ENCODE measurements around the gene PRSS3.
"Not testable (repeated sequence)": the region's sequence is repeated elsewhere in the genome, so short reads cannot be mapped to it uniquely, and the experiment has no call there.

Gene PRSS3

GRCh38 chr9:33843312-33843961 lies 48.1 kb downstream of the PRSS3 start:
- TF ChIP-seq CTCF (IDR thresholded peaks at IDR 0.05; ENCODE audit: low read depth, low read length), result no peak
- no peak for DNase-seq (ENCODE audit: extremely low read depth, low read depth)

- TF ChIP-seq CTCF (IDR thresholded peaks at IDR 0.05; ENCODE audit: low read depth, low read length), result no peak
- no peak for DNase-seq (ENCODE audit: extremely low read depth, low read depth)
These were observed 50.9 kb downstream of the PRSS3 start for GRCh38 chr9:33846231-33846630.

GRCh38 chr9:33847894-33848205 lies 52.5 kb downstream of the PRSS3 start:
- not testable (repeated sequence) for DNase-seq (ENCODE audit: extremely low read depth, low read depth)
